H9 (cell line): ENCODE data around the gene C9orf72. TPM values are rescaled to one million over a fixed set of nuclear protein-coding genes. Genes with fewer than 3 reads are reported as not detected.

Source experiments
- DNase-seq: peaks from one replicate; pipeline ENCODE4 v3.0.0-alpha.2; 2017
- H2AFZ ChIP-seq: one replicate; pipeline ENCODE4 v1.6.1; 2013; ENCODE audit warnings: mild to moderate bottlenecking, low read length, control low read depth, moderate library complexity
- H2AK5ac ChIP-seq: 2 replicates; pipeline ENCODE4 v1.6.1; 2013; ENCODE audit warnings: low read length, control low read depth, mixed read lengths; ENCODE audit not compliant: insufficient read length
- H2BK120ac ChIP-seq: one replicate; pipeline ENCODE4 v1.6.1; 2013; ENCODE audit warnings: low read depth, mild to moderate bottlenecking, low read length, control low read depth, inconsistent platforms; ENCODE audit not compliant: poor library complexity, severe bottlenecking
- H2BK12ac ChIP-seq: 2 replicates; pipeline ENCODE4 v1.6.1; 2013; ENCODE audit warnings: low read length, control low read depth, mixed read lengths, low read depth; ENCODE audit not compliant: insufficient read length
- H2BK15ac ChIP-seq: 2 replicates; pipeline ENCODE4 v1.6.1; 2013; ENCODE audit warnings: low read depth, low read length, control low read depth
- H2BK20ac ChIP-seq: one replicate; pipeline ENCODE4 v1.6.1; 2013; ENCODE audit warnings: low read depth, mild to moderate bottlenecking, low read length, control low read depth, inconsistent platforms; ENCODE audit not compliant: poor library complexity, severe bottlenecking
- H2BK5ac ChIP-seq: 2 replicates; pipeline ENCODE4 v1.6.1; 2013; ENCODE audit warnings: low read length, control low read depth, mixed read lengths; ENCODE audit not compliant: insufficient read length
- H3K14ac ChIP-seq: 2 replicates; pipeline ENCODE4 v1.6.1; 2013; ENCODE audit warnings: low read length, control low read depth; ENCODE audit not compliant: insufficient read depth
- H3K18ac ChIP-seq: 2 replicates; pipeline ENCODE4 v1.6.1; 2013; ENCODE audit warnings: low read depth, mild to moderate bottlenecking, mixed read lengths, low read length, control low read depth; ENCODE audit not compliant: insufficient read length
- H3K23ac ChIP-seq: 2 replicates; pipeline ENCODE4 v1.6.1; 2013; ENCODE audit warnings: low read length, control low read depth, mixed read lengths, low read depth; ENCODE audit not compliant: insufficient read length
- H3K23me2 ChIP-seq: 2 replicates; pipeline ENCODE4 v1.6.1; 2013; ENCODE audit warnings: low read depth, mild to moderate bottlenecking, mixed read lengths, low read length, control low read depth; ENCODE audit not compliant: insufficient read length, poor library complexity, severe bottlenecking
- H3K27ac ChIP-seq: 2 replicates; pipeline ENCODE4 v1.5.1; 2013; ENCODE audit warnings: low read length, control low read depth, mixed read lengths, low read depth; ENCODE audit not compliant: insufficient read length
- H3K27me3 ChIP-seq: 2 replicates; pipeline ENCODE4 v1.6.1; 2013; ENCODE audit warnings: low read length, control low read depth, inconsistent platforms; ENCODE audit not compliant: insufficient read depth
- H3K4ac ChIP-seq: 2 replicates; pipeline ENCODE4 v1.6.1; 2013; ENCODE audit warnings: low read depth, mild to moderate bottlenecking, control low read depth, inconsistent platforms, low read length, moderate library complexity
- H3K4me1 ChIP-seq: 2 replicates; pipeline ENCODE4 v1.6.1; 2013; ENCODE audit warnings: low read length, control low read depth, inconsistent platforms; ENCODE audit not compliant: insufficient read depth
- H3K4me2 ChIP-seq: 2 replicates; pipeline ENCODE4 v1.6.1; 2013; ENCODE audit warnings: low read length, control low read depth, mixed read lengths; ENCODE audit not compliant: insufficient read length, insufficient read depth
- H3K56ac ChIP-seq: 2 replicates; pipeline ENCODE4 v1.6.1; 2013; ENCODE audit warnings: low read depth, mild to moderate bottlenecking, mixed read lengths, low read length, control low read depth; ENCODE audit not compliant: insufficient read length
- H3K79me1 ChIP-seq: 2 replicates; pipeline ENCODE4 v1.6.1; 2013; ENCODE audit warnings: low read depth, mild to moderate bottlenecking, moderate library complexity, low read length, control low read depth, inconsistent platforms; ENCODE audit not compliant: insufficient read depth, poor library complexity, severe bottlenecking
- H3K79me2 ChIP-seq: 2 replicates; pipeline ENCODE4 v1.6.1; 2013; ENCODE audit warnings: low read length, control low read depth, inconsistent platforms; ENCODE audit not compliant: insufficient read depth
- H3K9ac ChIP-seq: 2 replicates; pipeline ENCODE4 v1.6.1; 2013; ENCODE audit warnings: low read length, control low read depth, mixed read lengths; ENCODE audit not compliant: insufficient read length; ENCODE audit errors: extremely low read depth
- H3K9me3 ChIP-seq: one replicate; pipeline ENCODE4 v1.6.1; 2013; ENCODE audit warnings: low read depth, low read length, inconsistent platforms; ENCODE audit not compliant: control insufficient read depth
- H3T11ph ChIP-seq: one replicate; pipeline ENCODE4 v1.6.1; 2013; ENCODE audit warnings: mild to moderate bottlenecking, low read length, control low read depth, inconsistent platforms
- H4K20me1 ChIP-seq: one replicate; pipeline ENCODE4 v1.6.1; 2013; ENCODE audit not compliant: control insufficient read depth, insufficient read length, insufficient read depth
- H4K5ac ChIP-seq: 2 replicates; pipeline ENCODE4 v1.6.1; 2013; ENCODE audit warnings: low read depth, mild to moderate bottlenecking, mixed read lengths, low read length, control low read depth; ENCODE audit not compliant: insufficient read length
- H4K8ac ChIP-seq: replicated peaks from 2 replicates; pipeline ENCODE4 v1.6.1; 2013; ENCODE audit warnings: low read length, control low read depth, mixed read lengths, low read depth; ENCODE audit not compliant: insufficient read length
- H4K91ac ChIP-seq: 2 replicates; pipeline ENCODE4 v1.6.1; 2013; ENCODE audit warnings: low read depth, mild to moderate bottlenecking, moderate library complexity, mixed read lengths, low read length, control low read depth; ENCODE audit not compliant: insufficient read length
- H3K27ac Mint-ChIP-seq, 3 experiments: 2 replicates in 2 of 3; 3 replicates in 1 of 3; pipeline ENCODE4 v1.8.0; 2020 to 2021; ENCODE audit warnings: mixed read lengths in 3 of 3, mild to moderate bottlenecking in 1 of 3, moderate library complexity in 1 of 3
- H3K27me3 Mint-ChIP-seq: 2 replicates; pipeline ENCODE4 v1.8.0; 2021; ENCODE audit warnings: low read depth, mild to moderate bottlenecking, moderate library complexity, mixed read lengths
- H3K36me3 Mint-ChIP-seq, 3 experiments: 2 replicates in 2 of 3; 3 replicates in 1 of 3; pipeline ENCODE4 v1.8.0; 2020 to 2021; ENCODE audit warnings: low read depth in 3 of 3, mixed read lengths in 3 of 3; ENCODE audit not compliant: insufficient read depth in 1 of 3
- H3K4me1 Mint-ChIP-seq, 2 experiments: 2 replicates each; pipeline ENCODE4 v1.8.0; 2020; ENCODE audit warnings: mixed read lengths in 2 of 2
- H3K4me3 Mint-ChIP-seq, 2 experiments: 2 replicates in 1 of 2; 3 replicates in 1 of 2; pipeline ENCODE4 v1.8.0; 2020 to 2021; ENCODE audit warnings: mild to moderate bottlenecking in 2 of 2, mixed read lengths in 2 of 2, moderate library complexity in 1 of 2
- H3K9me3 Mint-ChIP-seq, 2 experiments: 2 replicates in 1 of 2; 3 replicates in 1 of 2; pipeline ENCODE4 v1.8.0; 2020; ENCODE audit warnings: mild to moderate bottlenecking in 2 of 2, mixed read lengths in 2 of 2, moderate library complexity in 1 of 2
- total RNA-seq: library from RNA; stranded (reverse); gene quantifications from 2 replicates; pipeline ENCODE4 v1.2.1, GENCODE V29; 2021
- TF ChIP-seq, protein P1 (sequence below): fragments of 200-600 bp; sonication (generic); conservative IDR thresholded peaks from 3 replicates; pipeline ENCODE4 v1.8.0; 2021; ENCODE audit warnings: antibody characterized with exemption, mild to moderate bottlenecking

The C9orf72 gene
- total RNA-seq, 1 experiment from 2014 or later, result 17.0 TPM

- no peaks in the 10 kb centered on the region for H3K27me3 ChIP-seq
- H4K8ac ChIP-seq, result no peak overlapping the region
- H3K36me3 Mint-ChIP-seq, result no peaks in the 10 kb centered on the region
- no peaks in the 10 kb centered on the region for H3K79me1 ChIP-seq
- no peak overlapping the region for H3K4ac ChIP-seq
- TF ChIP-seq, protein P1, sequence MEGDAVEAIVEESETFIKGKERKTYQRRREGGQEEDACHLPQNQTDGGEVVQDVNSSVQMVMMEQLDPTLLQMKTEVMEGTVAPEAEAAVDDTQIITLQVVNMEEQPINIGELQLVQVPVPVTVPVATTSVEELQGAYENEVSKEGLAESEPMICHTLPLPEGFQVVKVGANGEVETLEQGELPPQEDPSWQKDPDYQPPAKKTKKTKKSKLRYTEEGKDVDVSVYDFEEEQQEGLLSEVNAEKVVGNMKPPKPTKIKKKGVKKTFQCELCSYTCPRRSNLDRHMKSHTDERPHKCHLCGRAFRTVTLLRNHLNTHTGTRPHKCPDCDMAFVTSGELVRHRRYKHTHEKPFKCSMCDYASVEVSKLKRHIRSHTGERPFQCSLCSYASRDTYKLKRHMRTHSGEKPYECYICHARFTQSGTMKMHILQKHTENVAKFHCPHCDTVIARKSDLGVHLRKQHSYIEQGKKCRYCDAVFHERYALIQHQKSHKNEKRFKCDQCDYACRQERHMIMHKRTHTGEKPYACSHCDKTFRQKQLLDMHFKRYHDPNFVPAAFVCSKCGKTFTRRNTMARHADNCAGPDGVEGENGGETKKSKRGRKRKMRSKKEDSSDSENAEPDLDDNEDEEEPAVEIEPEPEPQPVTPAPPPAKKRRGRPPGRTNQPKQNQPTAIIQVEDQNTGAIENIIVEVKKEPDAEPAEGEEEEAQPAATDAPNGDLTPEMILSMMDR, result no peak
- no peaks in the 10 kb centered on the region for H3K27me3 Mint-ChIP-seq
- H4K20me1 ChIP-seq, result no peaks in the 10 kb centered on the region
- no peak overlapping the region for H3K18ac ChIP-seq
- no peak overlapping the region for H2AK5ac ChIP-seq
- H3K27ac Mint-ChIP-seq, result no peak overlapping the region
- no peak overlapping the region for H3K4me3 Mint-ChIP-seq
- no peaks in the 10 kb centered on the region for H3K9me3 Mint-ChIP-seq
- no peaks in the 10 kb centered on the region for H3K23me2 ChIP-seq
- H3K4me1 ChIP-seq, result no peaks in the 10 kb centered on the region
- no peak overlapping the region for H4K5ac ChIP-seq
- H3K4me2 ChIP-seq, result no peak overlapping the region
- H4K91ac ChIP-seq, result no peak overlapping the region
- H2BK12ac ChIP-seq, result no peak overlapping the region
- no peak overlapping the region for H3K9ac ChIP-seq
- H3T11ph ChIP-seq, result no peak overlapping the region
- H2BK20ac ChIP-seq, result no peak overlapping the region
- peaks cover 2 to 4% of the 10 kb centered on the region in 2 experiments; a peak in 3 of 4 replicates for H3K4me1 Mint-ChIP-seq
- no peak overlapping the region for H2BK15ac ChIP-seq
- H3K56ac ChIP-seq, result no peak overlapping the region
- no peak overlapping the region for H3K14ac ChIP-seq
- no peak overlapping the region for H2BK120ac ChIP-seq
- no peak for DNase-seq
- no peaks in the 10 kb centered on the region for H3K79me2 ChIP-seq
- H3K9me3 ChIP-seq, result no peaks in the 10 kb centered on the region
- no peak overlapping the region for H3K27ac ChIP-seq
- no peak overlapping the region for H2AFZ ChIP-seq
- no peak overlapping the region for H2BK5ac ChIP-seq
- H3K23ac ChIP-seq, result no peak overlapping the region
Measured at GRCh38 chr9:27584931-27585330, 11.7 kb upstream of the C9orf72 start.
